Liver (tissue), 9 donors: Measurements from ENCODE around the gene ZNF816. TPM values are rescaled to one million over a fixed set of nuclear protein-coding genes. Genes with fewer than 3 reads are reported as not detected.

Experiments used
- DNase-seq: peaks from one replicate; pipeline ENCODE4 v3.0.0-alpha.2; 2017; ENCODE audit warnings: low spot score
- H3K27ac ChIP-seq, 2 donors: one replicate each; pipeline ENCODE4 v1.7.0; 2013; ENCODE audit warnings: inconsistent platforms in 2 of 2, low read length in 2 of 2, control low read depth in 1 of 2, low read depth in 1 of 2, mild to moderate bottlenecking in 1 of 2
- H3K27me3 ChIP-seq, 4 donors: one replicate each; pipeline versions ENCODE4 v1.6.1 to v1.7.0; 2013; ENCODE audit warnings: low read length in 3 of 4, inconsistent platforms in 1 of 4, mild to moderate bottlenecking in 1 of 4, moderate library complexity in 1 of 4; ENCODE audit not compliant: control insufficient read depth in 4 of 4, insufficient read depth in 4 of 4
- H3K36me3 ChIP-seq, 4 donors: one replicate each; pipeline versions ENCODE4 v1.6.1 to v1.7.0; 2013; ENCODE audit warnings: low read length in 3 of 4, mild to moderate bottlenecking in 3 of 4, low read depth in 1 of 4, moderate library complexity in 1 of 4; ENCODE audit not compliant: control insufficient read depth in 4 of 4, insufficient read depth in 3 of 4
- H3K4me1 ChIP-seq, 4 donors: one replicate each; pipeline versions ENCODE4 v1.6.1 to v1.7.0; 2013; ENCODE audit warnings: low read length in 3 of 4, mild to moderate bottlenecking in 3 of 4, moderate library complexity in 1 of 4; ENCODE audit not compliant: control insufficient read depth in 4 of 4, insufficient read depth in 4 of 4
- H3K4me3 ChIP-seq, 3 donors: one replicate each; pipeline versions ENCODE4 v1.6.1 to v1.7.0; 2013; ENCODE audit warnings: low read length in 3 of 3, control low read depth in 1 of 3, low read depth in 1 of 3, mild to moderate bottlenecking in 1 of 3
- H3K9ac ChIP-seq, 2 donors: one replicate each; pipeline ENCODE4 v1.7.0; 2013; ENCODE audit warnings: low read length in 2 of 2, mild to moderate bottlenecking in 2 of 2, moderate library complexity in 2 of 2, control low read depth in 1 of 2, low read depth in 1 of 2
- H3K9me3 ChIP-seq, 4 donors: one replicate each; pipeline versions ENCODE4 v1.6.1 to v1.7.0; 2013; ENCODE audit warnings: low read length in 3 of 4; ENCODE audit not compliant: control insufficient read depth in 4 of 4
- CTCF ChIP-seq: fragments of 150-350 bp; IDR thresholded peaks from 2 replicates; pipeline ENCODE4 v1.5.1; 2017; ENCODE audit warnings: improper control_type of control experiment, low read depth, low read length; ENCODE audit not compliant: missing input control
- EGR1 ChIP-seq, 2 donors: IDR thresholded peaks; 2 replicates each; pipeline ENCODE4 v1.6.1; 2016 to 2018; ENCODE audit warnings: antibody characterized with exemption in 2 of 2, low read depth in 2 of 2
- FOXA1 ChIP-seq: IDR thresholded peaks from 2 replicates; pipeline ENCODE4 v1.6.1; 2016; ENCODE audit warnings: antibody characterized with exemption
- FOXA2 ChIP-seq: IDR thresholded peaks from 2 replicates; pipeline ENCODE4 v1.6.1; 2016; ENCODE audit warnings: antibody characterized with exemption
- GABPA ChIP-seq, 2 donors: IDR thresholded peaks in 1 of 2; conservative IDR thresholded peaks in 1 of 2; 2 replicates each; pipeline ENCODE4 v1.6.1; 2016; ENCODE audit warnings: antibody characterized with exemption in 2 of 2, mild to moderate bottlenecking in 1 of 2, moderate library complexity in 1 of 2
- HNF4A ChIP-seq, 2 donors: conservative IDR thresholded peaks; 2 replicates each; pipeline ENCODE4 v1.6.1; 2016; ENCODE audit warnings: antibody characterized with exemption in 2 of 2, mild to moderate bottlenecking in 2 of 2
- HNF4G ChIP-seq: IDR thresholded peaks from 2 replicates; pipeline ENCODE4 v1.6.1; 2016; ENCODE audit warnings: antibody characterized with exemption
- JUND ChIP-seq, 2 donors: IDR thresholded peaks; 2 replicates each; pipeline ENCODE4 v1.6.1; 2016; ENCODE audit warnings: antibody characterized with exemption in 2 of 2
- NR2F2 ChIP-seq: IDR thresholded peaks from 2 replicates; pipeline ENCODE4 v1.6.1; 2016; ENCODE audit warnings: antibody characterized with exemption
- RAD21 ChIP-seq, 2 donors: IDR thresholded peaks; 2 replicates each; pipeline ENCODE4 v1.6.1; 2016; ENCODE audit warnings: antibody characterized with exemption in 2 of 2, mild to moderate bottlenecking in 2 of 2
- RXRA ChIP-seq, 2 donors: IDR thresholded peaks; 2 replicates each; pipeline ENCODE4 v1.6.1; 2017 to 2018; ENCODE audit warnings: antibody characterized with exemption in 2 of 2, mild to moderate bottlenecking in 1 of 2
- SP1 ChIP-seq: IDR thresholded peaks from 2 replicates; pipeline ENCODE4 v1.6.1; 2018; ENCODE audit warnings: antibody characterized with exemption, mild to moderate bottlenecking
- TAF1 ChIP-seq: conservative IDR thresholded peaks from 2 replicates; pipeline ENCODE4 v1.6.1; 2016; ENCODE audit warnings: antibody characterized with exemption, mild to moderate bottlenecking
- YY1 ChIP-seq: IDR thresholded peaks from 2 replicates; pipeline ENCODE4 v1.6.1; 2016; ENCODE audit warnings: antibody characterized with exemption, mild to moderate bottlenecking
- ZBTB33 ChIP-seq: IDR thresholded peaks from 2 replicates; pipeline ENCODE4 v1.6.1; 2016; ENCODE audit warnings: antibody characterized with exemption
- WGBS: extraction: QIAGEN DNeasy Blood & Tissue Kit; methylation state at CpG from one replicate; pipeline ENCODE4 v1.1.7; 2013; 5-methylcytosine and 5-hydroxymethylcytosine counted together
- polyA plus RNA-seq, 2 donors: library from polyadenylated mRNA; stranded (reverse) in 1 of 2; unstranded in 1 of 2; fragments of 200-250 nt in 1 of 2; fragments of >200 nt in 1 of 2; fragmentation: Nextera tagmentation in 1 of 2; extraction: Ambion mirVana in 1 of 2; gene quantifications; one replicate each; pipeline versions ENCODE4 v1.2.1 to v1.2.3, GENCODE V29; 2013 to 2015
- total RNA-seq, 2 donors: library from RNA; depleted of rRNA; stranded (reverse); fragments of >200 nt; gene quantifications; one replicate each; pipeline ENCODE4 v1.2.3, GENCODE V29; 2014
- TF ChIP-seq, protein P1 (sequence below): IDR thresholded peaks from 2 replicates; pipeline ENCODE4 v1.6.1; 2016; ENCODE audit warnings: antibody characterized with exemption
- TF ChIP-seq, protein P2 (sequence below): IDR thresholded peaks from 2 replicates; pipeline ENCODE4 v1.6.1; 2016; ENCODE audit warnings: antibody characterized with exemption
- TF ChIP-seq, protein P3 (sequence below): IDR thresholded peaks from 2 replicates; pipeline ENCODE4 v1.6.1; 2016; ENCODE audit warnings: antibody characterized with exemption, mild to moderate bottlenecking
- donor health status: healthy.
- donor health status: healthy.
- donor health status: healthy.
- donor health status: healthy.
- donor health status: healthy.

The ZNF816 gene
- total and polyA plus RNA-seq, 4 donors, result 0.93 to 6.5 (median 1.7) TPM

DNA sequence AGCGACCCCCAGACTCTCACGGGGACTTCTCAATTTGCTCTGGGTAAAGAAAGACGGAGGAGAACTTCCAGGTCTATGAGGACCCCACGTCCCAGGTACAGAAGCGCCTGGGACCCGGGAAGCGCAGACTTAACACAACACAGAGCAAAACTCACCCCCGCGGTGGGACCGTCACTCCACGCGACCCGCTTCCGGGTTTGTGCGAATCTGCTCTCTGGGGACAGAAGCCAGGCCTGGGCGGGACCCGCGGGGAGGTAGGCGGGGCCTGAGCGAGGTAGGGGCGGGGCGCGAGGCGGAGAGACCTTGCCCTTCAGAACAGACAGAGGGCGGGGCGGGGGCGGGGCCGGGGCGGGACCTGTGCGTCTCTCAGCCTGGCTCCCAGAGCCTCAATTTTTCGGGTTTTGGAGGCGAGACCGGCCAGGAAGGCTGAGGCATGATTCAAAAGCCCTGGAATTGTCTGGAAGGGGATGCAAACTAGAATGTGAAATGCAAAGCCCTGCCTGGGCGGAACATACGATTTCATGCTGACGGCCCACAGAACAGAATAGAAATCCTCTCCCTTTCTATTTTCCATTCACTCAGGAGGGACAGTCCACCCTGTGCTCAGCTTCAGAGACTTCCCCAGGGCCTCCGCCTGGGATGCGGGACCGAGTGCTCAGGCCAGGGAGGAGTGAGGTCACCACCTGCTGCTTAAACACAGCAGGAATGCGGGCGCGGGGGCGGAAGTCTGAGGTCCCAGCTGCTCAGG is 20.1 kb downstream of the ZNF816 start:
- peak; percentile 99 for DNase-seq
- Histone ChIP-seq H3K9ac (peak overlapping the region in 1 of 2 donors; percentile 76), H3K36me3 (no peaks in the 10 kb centered on the region), H3K4me1 (peaks cover 0 to 2% (median 0%) of the 10 kb centered on the region in 4 donors), H3K27me3 (no peaks in the 10 kb centered on the region), H3K27ac (peak overlapping the region; percentile 42 to 57), H3K4me3 (peak overlapping the region; percentile 20 to 78 (median 70)), H3K9me3 (peaks cover 5 to 26% (median 9%) of the 10 kb centered on the region in 4 donors)
- TF ChIP-seq GABPA (IDR thresholded peaks at IDR 0.05 in 1 of 2, conservative IDR thresholded peaks at IDR 0.05 in 1 of 2) (no peak), FOXA1 (no peak), SP1 (peak; percentile 34), HNF4A (conservative IDR thresholded peaks at IDR 0.05) (peak in 1 of 2 donors; percentile 7), NR2F2 (no peak), ZBTB33 (no peak), RAD21 (IDR thresholded peaks at IDR 0.05) (no peak), RXRA (IDR thresholded peaks at IDR 0.05) (no peak), FOXA2 (no peak), TAF1 (peak; percentile 50), HNF4G (no peak), YY1 (no peak), JUND (IDR thresholded peaks at IDR 0.05) (no peak), EGR1 (IDR thresholded peaks at IDR 0.05; ENCODE audit: low read depth in 2 of 2) (no peak), CTCF (no peak)
- TF ChIP-seq, protein P1, sequence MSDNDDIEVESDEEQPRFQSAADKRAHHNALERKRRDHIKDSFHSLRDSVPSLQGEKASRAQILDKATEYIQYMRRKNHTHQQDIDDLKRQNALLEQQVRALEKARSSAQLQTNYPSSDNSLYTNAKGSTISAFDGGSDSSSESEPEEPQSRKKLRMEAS, result no peak
- TF ChIP-seq, protein P2, sequence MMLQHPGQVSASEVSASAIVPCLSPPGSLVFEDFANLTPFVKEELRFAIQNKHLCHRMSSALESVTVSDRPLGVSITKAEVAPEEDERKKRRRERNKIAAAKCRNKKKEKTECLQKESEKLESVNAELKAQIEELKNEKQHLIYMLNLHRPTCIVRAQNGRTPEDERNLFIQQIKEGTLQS, result no peak
- TF ChIP-seq, protein P3, sequence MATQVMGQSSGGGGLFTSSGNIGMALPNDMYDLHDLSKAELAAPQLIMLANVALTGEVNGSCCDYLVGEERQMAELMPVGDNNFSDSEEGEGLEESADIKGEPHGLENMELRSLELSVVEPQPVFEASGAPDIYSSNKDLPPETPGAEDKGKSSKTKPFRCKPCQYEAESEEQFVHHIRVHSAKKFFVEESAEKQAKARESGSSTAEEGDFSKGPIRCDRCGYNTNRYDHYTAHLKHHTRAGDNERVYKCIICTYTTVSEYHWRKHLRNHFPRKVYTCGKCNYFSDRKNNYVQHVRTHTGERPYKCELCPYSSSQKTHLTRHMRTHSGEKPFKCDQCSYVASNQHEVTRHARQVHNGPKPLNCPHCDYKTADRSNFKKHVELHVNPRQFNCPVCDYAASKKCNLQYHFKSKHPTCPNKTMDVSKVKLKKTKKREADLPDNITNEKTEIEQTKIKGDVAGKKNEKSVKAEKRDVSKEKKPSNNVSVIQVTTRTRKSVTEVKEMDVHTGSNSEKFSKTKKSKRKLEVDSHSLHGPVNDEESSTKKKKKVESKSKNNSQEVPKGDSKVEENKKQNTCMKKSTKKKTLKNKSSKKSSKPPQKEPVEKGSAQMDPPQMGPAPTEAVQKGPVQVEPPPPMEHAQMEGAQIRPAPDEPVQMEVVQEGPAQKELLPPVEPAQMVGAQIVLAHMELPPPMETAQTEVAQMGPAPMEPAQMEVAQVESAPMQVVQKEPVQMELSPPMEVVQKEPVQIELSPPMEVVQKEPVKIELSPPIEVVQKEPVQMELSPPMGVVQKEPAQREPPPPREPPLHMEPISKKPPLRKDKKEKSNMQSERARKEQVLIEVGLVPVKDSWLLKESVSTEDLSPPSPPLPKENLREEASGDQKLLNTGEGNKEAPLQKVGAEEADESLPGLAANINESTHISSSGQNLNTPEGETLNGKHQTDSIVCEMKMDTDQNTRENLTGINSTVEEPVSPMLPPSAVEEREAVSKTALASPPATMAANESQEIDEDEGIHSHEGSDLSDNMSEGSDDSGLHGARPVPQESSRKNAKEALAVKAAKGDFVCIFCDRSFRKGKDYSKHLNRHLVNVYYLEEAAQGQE, result no peak
- WGBS, result 1% methylated on average over 43 of the region's 43 CpGs
